Endothelial cell of umbilical vein (primary cell): ENCODE measurements around the gene DUOX2. TPM values are rescaled to one million over a fixed set of nuclear protein-coding genes. Genes with fewer than 3 reads are reported as not detected.

ENCODE experiments used
- BruUV-seq: library from RNA; stranded (reverse); fragments of 400-500 nt; replicated peaks from 2 replicates; lab custom pipeline; 2021; lab: Mats Ljungman, UMichigan
- CTCF ChIA-PET: fragments of 300-600, 350-600 bp; sonication (Branson Sonifier 250); formaldehyde crosslinking; loops from one replicate; lab custom pipeline; 2021; ENCODE audit warnings: antibody characterized with exemption, inconsistent platforms; lab: Charles Lee
- POLR2A ChIA-PET: fragments of 300-600, 350-600 bp; sonication (Branson Sonifier 250); formaldehyde crosslinking; loops from one replicate; lab custom pipeline; 2021; ENCODE audit warnings: antibody characterized with exemption, inconsistent platforms; lab: Charles Lee
- DNase-seq: peaks from one replicate; pipeline ENCODE4 v3.0.0-alpha.2; 2011; ENCODE audit warnings: low read depth, low spot score
- FAIRE-seq: peaks from 2 replicates; lab custom pipeline; 2011; peaks lifted over from hg19 to GRCh38; lab: Jason Lieb, UNC
- H2AFZ ChIP-seq: 2 replicates; pipeline ENCODE4 v1.6.0; 2012; ENCODE audit warnings: low read depth, low read length, control low read depth, inconsistent platforms
- H3K27ac ChIP-seq: 2 replicates; pipeline ENCODE4 v1.5.1; 2011; ENCODE audit warnings: low read depth, mild to moderate bottlenecking, control low read depth, low read length, moderate library complexity; ENCODE audit not compliant: insufficient read depth
- H3K27me3 ChIP-seq, 2 experiments: 2 replicates each; pipeline versions ENCODE4 v1.6.0 to v1.6.1; 2011; ENCODE audit warnings: low read length in 2 of 2, mixed read lengths in 1 of 2; ENCODE audit not compliant: control insufficient read depth in 2 of 2, insufficient read depth in 2 of 2
- H3K36me3 ChIP-seq, 2 experiments: 2 replicates in 1 of 2; 3 replicates in 1 of 2; pipeline ENCODE4 v1.5.1; 2011; ENCODE audit warnings: low read length in 2 of 2, mild to moderate bottlenecking in 1 of 2, moderate library complexity in 1 of 2; ENCODE audit not compliant: control insufficient read depth in 2 of 2, insufficient read depth in 2 of 2; ENCODE audit errors: extremely low read depth in 1 of 2
- H3K4me1 ChIP-seq: 3 replicates; pipeline ENCODE4 v1.5.1; 2011; ENCODE audit warnings: mild to moderate bottlenecking, low read length; ENCODE audit not compliant: control insufficient read depth, insufficient read depth; ENCODE audit errors: extremely low read depth
- H3K4me2 ChIP-seq: 2 replicates; pipeline ENCODE4 v1.6.1; 2011; ENCODE audit warnings: low read length, control low read depth, mixed read lengths; ENCODE audit not compliant: insufficient read depth
- H3K4me3 ChIP-seq, 3 experiments: fragments of 200-600 bp in 1 of 3; sonication (generic), shearing (Covaris generic) in 1 of 3; replicated peaks in 1 of 3; 2 replicates each; pipeline ENCODE4 v1.5.1; 2011 to 2016; ENCODE audit warnings: control low read depth in 3 of 3, low read length in 3 of 3, mild to moderate bottlenecking in 2 of 3, inconsistent platforms in 1 of 3, low read depth in 1 of 3, moderate library complexity in 1 of 3; ENCODE audit not compliant: insufficient read depth in 1 of 3
- H3K79me2 ChIP-seq: 2 replicates; pipeline ENCODE4 v1.6.0; 2012; ENCODE audit warnings: low read length, inconsistent platforms; ENCODE audit not compliant: control insufficient read depth, insufficient read depth
- H3K9ac ChIP-seq: replicated peaks from 2 replicates; pipeline ENCODE3; 2011; ENCODE audit warnings: low read length, control low read depth; ENCODE audit not compliant: insufficient read depth; ENCODE audit errors: extremely low read depth
- H3K9me1 ChIP-seq: replicated peaks from 3 replicates; pipeline ENCODE4 v1.6.0; 2011; ENCODE audit warnings: mild to moderate bottlenecking, low read length; ENCODE audit not compliant: control insufficient read depth, insufficient read depth; ENCODE audit errors: extremely low read depth
- H3K9me3 ChIP-seq: replicated peaks from 2 replicates; pipeline ENCODE4 v1.5.1; 2012; ENCODE audit warnings: low read length, inconsistent platforms; ENCODE audit not compliant: control insufficient read depth, insufficient read depth
- H4K20me1 ChIP-seq: replicated peaks from 2 replicates; pipeline ENCODE3; 2011; ENCODE audit warnings: mild to moderate bottlenecking, low read length; ENCODE audit not compliant: control insufficient read depth, insufficient read depth; ENCODE audit errors: extremely low read depth
- CTCF ChIP-seq, 2 donors: IDR thresholded peaks; 1 replicate in 1 of 2; 2 replicates in 1 of 2; pipeline ENCODE4 v1.5.1; 2011; ENCODE audit warnings: low read length in 2 of 2, mild to moderate bottlenecking in 2 of 2, moderate library complexity in 2 of 2, control low read depth in 1 of 2, inconsistent platforms in 1 of 2, low read depth in 1 of 2; ENCODE audit not compliant: insufficient read depth in 1 of 2; ENCODE audit errors: extremely low read depth in 1 of 2
- EZH2 ChIP-seq: IDR thresholded peaks from 2 replicates; pipeline ENCODE4 v1.6.1; 2012; ENCODE audit warnings: borderline replicate concordance, low read depth, mild to moderate bottlenecking, moderate library complexity, low read length, inconsistent platforms; ENCODE audit not compliant: severe bottlenecking
- FOS ChIP-seq: IDR thresholded peaks from 2 replicates; pipeline ENCODE4 v1.6.1; 2011; ENCODE audit warnings: mild to moderate bottlenecking, low read length, moderate library complexity, borderline replicate concordance; ENCODE audit not compliant: insufficient read depth
- GATA2 ChIP-seq: IDR thresholded peaks from 2 replicates; pipeline ENCODE4 v1.7.0; 2011; ENCODE audit warnings: low read depth, mild to moderate bottlenecking, moderate library complexity, mixed read lengths, low read length; ENCODE audit not compliant: insufficient read length, insufficient read depth
- JUN ChIP-seq: IDR thresholded peaks from 2 replicates; pipeline ENCODE4 v1.6.1; 2011; ENCODE audit warnings: borderline replicate concordance, low read depth; ENCODE audit not compliant: insufficient read length, insufficient read depth
- MAX ChIP-seq: IDR thresholded peaks from 2 replicates; pipeline ENCODE4 v1.6.1; 2011; ENCODE audit not compliant: insufficient read depth, insufficient read length
- MYC ChIP-seq: IDR thresholded peaks from one replicate; pipeline ENCODE4 v1.6.1; 2011; ENCODE audit warnings: mild to moderate bottlenecking, low read depth, low read length
- POLR2A ChIP-seq: IDR thresholded peaks from 2 replicates; pipeline ENCODE4 v1.6.1; 2012; ENCODE audit warnings: low read depth, mild to moderate bottlenecking, control low read depth, low read length
- POLR2AphosphoS5 ChIP-seq: IDR thresholded peaks from 2 replicates; pipeline ENCODE4 v1.6.1; 2012; ENCODE audit warnings: low read depth, mild to moderate bottlenecking, control low read depth, low read length, moderate library complexity; ENCODE audit not compliant: insufficient read depth
- dilution Hi-C: fragments of 300-500 bp; cut with MboI; formaldehyde crosslinking; loops from one replicate; pipeline ENCODE4 v1.15.0; 2019; ENCODE audit warnings: low sequenced_read_pairs; ENCODE audit not compliant: extremely low pct_ligation_motif_present
- intact Hi-C: fragments of 100-400 bp; cut with micrococcal nuclease; formaldehyde crosslinking; loops from one replicate; pipeline ENCODE4 v1.10.0; 2022
- polyA plus RNA-seq, 4 experiments: library from polyadenylated mRNA; depleted of rRNA in 3 of 4; stranded (reverse) in 3 of 4; unstranded in 1 of 4; fragments of >200 nt; gene quantifications; 2 replicates each; pipeline versions ENCODE4 v1.2.1 to v1.2.3, GENCODE V29; 2011 to 2012; ENCODE audit warnings: missing spikeins in 1 of 4
- total RNA-seq: library from RNA; stranded (reverse); gene quantifications from 2 replicates; pipeline ENCODE4 v1.2.3, GENCODE V29; 2021

DUOX2 gene
- total and polyA plus RNA-seq, 2 donors (not counting 3 experiments of a cell fraction or from before 2014, with no cell fraction given) = 0.01 TPM; not detected in 1

- intact Hi-C loops = no loop called here
- CTCF ChIA-PET = interaction anchor here (1.7 kb wide), 2 partner anchors 10 to 16 kb away, joined by 5 to 11 read pairs; no protein-coding TSS in a partner anchor
- FAIRE-seq = no peak
Measured at GRCh38 chr15:45147606-45148005, 33.6 kb upstream of the DUOX2 start.

GRCh38 chr15:45146405-45146804, 32.4 kb upstream of the DUOX2 start:
- BruUV-seq = no TSS peak
- no peak for TF ChIP-seq EZH2
- no peak for TF ChIP-seq JUN
- no peak for TF ChIP-seq MYC
- TF ChIP-seq POLR2A = no peak
- no peak for TF ChIP-seq GATA2
- TF ChIP-seq CTCF (IDR thresholded peaks at IDR 0.05; ENCODE audit: extremely low read depth in 1 of 2, insufficient read depth in 1 of 2, low read depth in 1 of 2, low read length in 2 of 2) = no peak
- no peak for TF ChIP-seq POLR2AphosphoS5
- TF ChIP-seq MAX = no peak
- TF ChIP-seq FOS = no peak

More at GRCh38 chr15:45147606-45148005, 33.6 kb upstream of the DUOX2 start:
- Histone ChIP-seq H3K9me3 (no peaks in the 10 kb centered on the region), H4K20me1 (no peaks in the 10 kb centered on the region), H3K79me2 (no peaks in the 10 kb centered on the region), H2AFZ (no peak overlapping the region), H3K36me3 (no peaks in the 10 kb centered on the region), H3K4me2 (no peak overlapping the region), H3K4me3 (no peak overlapping the region), H3K27ac (no peak overlapping the region), H3K9ac (no peak overlapping the region), H3K9me1 (no peaks in the 10 kb centered on the region), H3K27me3 (no peaks in the 10 kb centered on the region), H3K4me1 (no peaks in the 10 kb centered on the region)
- dilution Hi-C loops = no loop called here
- BruUV-seq = no TSS peak
- POLR2A ChIA-PET = no interaction called here
- no peak for DNase-seq
- no peak for TF ChIP-seq FOS
- TF ChIP-seq JUN = no peak

More at GRCh38 chr15:45146405-45146804, 32.4 kb upstream of the DUOX2 start:
- FAIRE-seq (no peak), DNase-seq (no peak)
- CTCF ChIA-PET = interaction anchor here (0.8 to 1.7 kb wide), 6 partner anchors 9 to 28 kb away, joined by 3 to 11 read pairs (median 4); no protein-coding TSS in a partner anchor
- POLR2A ChIA-PET = no interaction called here
- no peaks in the 10 kb centered on the region for H3K9me3 ChIP-seq
- no peak overlapping the region for H2AFZ ChIP-seq
- dilution Hi-C loops = no loop called here
- H3K36me3 ChIP-seq = no peaks in the 10 kb centered on the region
- H3K4me1 ChIP-seq = no peaks in the 10 kb centered on the region
- no peaks in the 10 kb centered on the region for H3K9me1 ChIP-seq
- H3K27me3 ChIP-seq = no peaks in the 10 kb centered on the region
- no peak overlapping the region for H3K4me3 ChIP-seq
- H3K4me2 ChIP-seq = no peak overlapping the region
- H4K20me1 ChIP-seq = no peaks in the 10 kb centered on the region
- no peak overlapping the region for H3K9ac ChIP-seq
- intact Hi-C loops = no loop called here
- H3K79me2 ChIP-seq = no peaks in the 10 kb centered on the region
- H3K27ac ChIP-seq = no peak overlapping the region
